Prostate gland (tissue), 2 donors: ENCODE data around the gene DNAJB4. TPM values are rescaled to one million over a fixed set of nuclear protein-coding genes. Genes with fewer than 3 reads are reported as not detected.
A peak's percentile ranks its signal among the peaks of the same experiment; 100 is the strongest.

Source experiments
- DNase-seq: peaks from one replicate; pipeline ENCODE4 v3.0.0-alpha.2; 2019; ENCODE audit warnings: low spot score
- H3K27ac ChIP-seq, 2 donors: fragments of 200-600 bp; sonication (generic); 2 replicates each; pipeline ENCODE4 v1.5.1; 2017 to 2019
- H3K27me3 ChIP-seq: fragments of 200-600 bp; sonication (generic); replicated peaks from 2 replicates; pipeline ENCODE4 v1.5.1; 2019; ENCODE audit not compliant: insufficient read depth
- H3K36me3 ChIP-seq, 2 donors: fragments of 200-600 bp; sonication (generic); 1 replicate in 1 of 2; 2 replicates in 1 of 2; pipeline versions ENCODE4 v1.5.1 to v1.8.1; 2017 to 2019
- H3K4me1 ChIP-seq: fragments of 200-600 bp; sonication (generic); replicated peaks from 2 replicates; pipeline ENCODE4 v1.5.1; 2019
- H3K4me3 ChIP-seq, 2 donors: fragments of 200-600 bp; sonication (generic); 2 replicates each; pipeline ENCODE4 v1.5.1; 2017 to 2019
- H3K9me3 ChIP-seq: fragments of 200-600 bp; sonication (generic); 2 replicates; pipeline ENCODE4 v1.5.1; 2017
- POLR2A ChIP-seq: fragments of 450-650 bp; IDR thresholded peaks from one replicate; pipeline ENCODE4 v1.6.1; 2016; ENCODE audit warnings: antibody characterized with exemption, mild to moderate bottlenecking
- POLR2AphosphoS5 ChIP-seq: sonication (generic); formaldehyde crosslinking; IDR thresholded peaks from one replicate; pipeline ENCODE4 v1.6.1; 2017; ENCODE audit warnings: antibody characterized with exemption
- WGBS: methylation state at CpG from one replicate; pipeline ENCODE4 v1.1.5; 2018; 5-methylcytosine and 5-hydroxymethylcytosine counted together
- intact Hi-C: fragments of 100-400 bp; cut with DNase I; formaldehyde crosslinking; loops from one replicate; pipeline ENCODE4 v1.14.2; 2022
- total RNA-seq, 2 donors: library from RNA; depleted of rRNA; stranded (reverse); fragments of >200 nt; gene quantifications; one replicate each; pipeline ENCODE4 v1.1.0, GENCODE V29; 2016
- TF ChIP-seq, protein P1 (sequence below), 4 experiments: fragments of 200-600 bp in 2 of 4; fragments of 450-650 bp in 2 of 4; sonication (generic) in 2 of 4; IDR thresholded peaks; 1 replicate in 3 of 4; 2 replicates in 1 of 4; pipeline ENCODE4 v1.5.1; 2016 to 2019; ENCODE audit warnings: antibody characterized with exemption in 4 of 4, mild to moderate bottlenecking in 2 of 4, moderate library complexity in 2 of 4

DNAJB4 gene
- 10 to 100 TPM; 15.8 to 22.8 TPM for total RNA-seq

DNA sequence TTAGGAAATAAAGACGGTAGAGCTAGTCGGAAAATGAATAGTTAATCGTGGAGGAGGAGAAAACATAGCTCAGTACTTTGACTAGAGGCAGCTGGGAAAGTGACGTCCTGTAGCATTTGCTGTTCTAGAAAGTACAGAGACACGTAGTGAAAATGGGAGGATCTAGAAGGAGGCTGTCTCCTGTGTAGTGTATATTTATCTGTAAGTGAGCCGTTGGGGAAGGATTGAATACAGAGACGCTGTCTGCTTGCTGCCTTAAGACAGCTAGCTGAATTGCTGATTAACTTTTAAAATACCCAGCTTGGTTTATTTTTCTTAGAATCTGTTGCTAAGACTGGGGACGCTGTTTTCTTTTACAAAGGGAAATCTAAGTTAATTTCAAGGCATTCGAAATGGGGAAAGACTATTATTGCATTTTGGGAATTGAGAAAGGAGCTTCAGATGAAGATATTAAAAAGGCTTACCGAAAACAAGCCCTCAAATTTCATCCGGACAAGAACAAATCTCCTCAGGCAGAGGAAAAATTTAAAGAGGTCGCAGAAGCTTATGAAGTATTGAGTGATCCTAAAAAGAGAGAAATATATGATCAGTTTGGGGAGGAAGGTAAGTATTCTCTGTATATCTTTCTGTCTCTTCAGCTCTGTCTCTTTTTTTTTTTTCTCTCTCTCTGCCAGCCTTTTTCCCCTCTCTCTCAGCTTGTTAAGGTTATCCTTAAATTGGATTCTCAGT is at the start of gene DNAJB4:
Gene DNAJB4 (plus strand): TSS at position 221 of the 729 bp plus-strand sequence. CDS start 172 bp downstream, at position 393.
- 18% methylated on average over 12 of the region's 12 CpGs for WGBS
- H3K4me3 ChIP-seq = peak within 1 kb of the TSS; percentile 33 to 35
- no peaks in the 10 kb centered on the region for H3K36me3 ChIP-seq
- H3K9me3 ChIP-seq = no peaks in the 10 kb centered on the region
- H3K27me3 ChIP-seq = no peaks in the 10 kb centered on the region
- TF ChIP-seq POLR2A = peak; percentile 95
- TF ChIP-seq, protein P1, sequence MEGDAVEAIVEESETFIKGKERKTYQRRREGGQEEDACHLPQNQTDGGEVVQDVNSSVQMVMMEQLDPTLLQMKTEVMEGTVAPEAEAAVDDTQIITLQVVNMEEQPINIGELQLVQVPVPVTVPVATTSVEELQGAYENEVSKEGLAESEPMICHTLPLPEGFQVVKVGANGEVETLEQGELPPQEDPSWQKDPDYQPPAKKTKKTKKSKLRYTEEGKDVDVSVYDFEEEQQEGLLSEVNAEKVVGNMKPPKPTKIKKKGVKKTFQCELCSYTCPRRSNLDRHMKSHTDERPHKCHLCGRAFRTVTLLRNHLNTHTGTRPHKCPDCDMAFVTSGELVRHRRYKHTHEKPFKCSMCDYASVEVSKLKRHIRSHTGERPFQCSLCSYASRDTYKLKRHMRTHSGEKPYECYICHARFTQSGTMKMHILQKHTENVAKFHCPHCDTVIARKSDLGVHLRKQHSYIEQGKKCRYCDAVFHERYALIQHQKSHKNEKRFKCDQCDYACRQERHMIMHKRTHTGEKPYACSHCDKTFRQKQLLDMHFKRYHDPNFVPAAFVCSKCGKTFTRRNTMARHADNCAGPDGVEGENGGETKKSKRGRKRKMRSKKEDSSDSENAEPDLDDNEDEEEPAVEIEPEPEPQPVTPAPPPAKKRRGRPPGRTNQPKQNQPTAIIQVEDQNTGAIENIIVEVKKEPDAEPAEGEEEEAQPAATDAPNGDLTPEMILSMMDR (IDR thresholded peaks at IDR 0.05) = no peak
- TF ChIP-seq POLR2AphosphoS5 = peak; percentile 98
- H3K4me1 ChIP-seq = no peaks in the 10 kb centered on the region
- peak within 1 kb of the TSS; percentile 83 to 87 for H3K27ac ChIP-seq
- DNase-seq = peak; percentile 83
- intact Hi-C loops = loop anchor here (1.0 kb wide), 1 partner anchor 26 kb away; the partner anchor contains the start of gene FUBP1

DNA sequence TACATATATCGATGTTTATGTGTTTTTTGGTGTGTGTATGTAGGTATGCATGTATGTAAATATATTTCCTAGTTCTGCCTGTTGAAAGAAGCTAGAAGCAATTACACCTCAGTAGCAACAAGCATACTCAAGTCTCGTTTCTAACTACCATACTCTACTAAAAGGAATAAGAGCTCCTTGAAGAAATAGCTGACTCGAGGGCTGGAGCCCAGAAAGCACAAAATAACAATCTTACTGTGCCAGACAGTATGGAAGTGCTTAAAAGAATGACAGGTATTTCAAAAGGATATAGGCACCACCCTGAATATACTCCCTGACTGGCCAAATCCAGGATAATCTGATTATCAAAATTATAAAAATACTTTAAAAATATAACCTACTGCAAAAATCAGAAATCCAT is 49.0 kb upstream of the DNAJB4 start:
- no peaks in the 10 kb centered on the region for H3K27me3 ChIP-seq
- H3K4me1 ChIP-seq = no peaks in the 10 kb centered on the region
- TF ChIP-seq POLR2A = no peak
- TF ChIP-seq, protein P1 (IDR thresholded peaks at IDR 0.05) = no peak
- TF ChIP-seq POLR2AphosphoS5 = no peak
- H3K4me3 ChIP-seq = no peak overlapping the region
- H3K36me3 ChIP-seq = peaks cover 0 to 10% of the 10 kb centered on the region in 2 donors
- 89% methylated on average over 3 of the region's 3 CpGs for WGBS
- DNase-seq = no peak
- no peaks in the 10 kb centered on the region for H3K9me3 ChIP-seq
- intact Hi-C loops = no loop called here
- no peak overlapping the region for H3K27ac ChIP-seq

DNA sequence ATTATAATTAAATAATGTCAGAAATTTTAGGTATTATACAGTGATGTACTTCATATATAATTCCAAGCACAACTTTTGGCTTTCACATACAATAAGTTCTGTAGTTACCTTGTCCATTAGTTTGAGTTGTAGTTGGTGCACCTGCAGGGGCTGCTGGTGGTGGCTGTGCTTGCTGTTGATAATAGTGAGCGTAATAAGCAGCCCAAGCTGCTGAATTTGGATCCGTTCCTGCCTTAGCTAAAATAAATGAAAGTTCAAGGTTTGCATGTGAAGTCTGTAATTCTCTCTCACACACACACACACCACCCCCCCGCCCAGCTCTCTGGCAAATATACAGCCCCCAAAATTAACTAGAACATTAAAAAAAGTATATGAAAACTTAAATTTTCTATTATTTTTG is 48.3 kb upstream of the DNAJB4 start:
- intact Hi-C loops = no loop called here
- WGBS = 83% methylated on average over 3 of the region's 3 CpGs
- DNase-seq = no peak
- H3K27me3 ChIP-seq = no peaks in the 10 kb centered on the region
- no peaks in the 10 kb centered on the region for H3K4me1 ChIP-seq
- peaks cover 0 to 10% of the 10 kb centered on the region in 2 donors for H3K36me3 ChIP-seq
- no peak overlapping the region for H3K27ac ChIP-seq
- TF ChIP-seq POLR2AphosphoS5 (no peak), POLR2A (no peak)
- TF ChIP-seq, protein P1 (IDR thresholded peaks at IDR 0.05) = no peak
- H3K4me3 ChIP-seq = no peak overlapping the region
- H3K9me3 ChIP-seq = no peaks in the 10 kb centered on the region

DNA sequence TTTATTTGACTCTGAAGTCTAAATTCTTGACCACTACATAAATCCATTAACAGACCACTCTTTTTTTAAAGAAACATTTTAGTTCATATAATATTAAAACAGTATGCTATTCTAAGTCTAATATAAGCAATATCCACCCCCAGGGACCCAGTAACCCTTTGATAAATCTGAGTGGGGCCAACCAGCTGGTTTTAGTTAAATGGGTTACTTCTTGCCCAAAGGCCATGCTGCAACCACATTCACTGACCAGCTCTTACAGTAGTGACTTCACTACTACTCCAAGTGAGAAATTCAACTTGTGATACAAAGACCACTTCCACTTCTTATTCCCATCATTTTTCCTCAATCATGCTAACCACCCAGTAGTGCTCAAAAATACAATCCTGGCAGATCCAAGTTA is 46.3 kb upstream of the DNAJB4 start:
- H3K9me3 ChIP-seq = no peaks in the 10 kb centered on the region
- intact Hi-C loops = no loop called here
- DNase-seq = no peak
- H3K27ac ChIP-seq = no peak overlapping the region
- TF ChIP-seq, protein P1 (IDR thresholded peaks at IDR 0.05) = no peak
- TF ChIP-seq POLR2AphosphoS5 (no peak), POLR2A (no peak)
- H3K36me3 ChIP-seq = peaks cover 0 to 10% of the 10 kb centered on the region in 2 donors
- no peaks in the 10 kb centered on the region for H3K27me3 ChIP-seq
- H3K4me1 ChIP-seq = no peaks in the 10 kb centered on the region
- no peak overlapping the region for H3K4me3 ChIP-seq

DNA sequence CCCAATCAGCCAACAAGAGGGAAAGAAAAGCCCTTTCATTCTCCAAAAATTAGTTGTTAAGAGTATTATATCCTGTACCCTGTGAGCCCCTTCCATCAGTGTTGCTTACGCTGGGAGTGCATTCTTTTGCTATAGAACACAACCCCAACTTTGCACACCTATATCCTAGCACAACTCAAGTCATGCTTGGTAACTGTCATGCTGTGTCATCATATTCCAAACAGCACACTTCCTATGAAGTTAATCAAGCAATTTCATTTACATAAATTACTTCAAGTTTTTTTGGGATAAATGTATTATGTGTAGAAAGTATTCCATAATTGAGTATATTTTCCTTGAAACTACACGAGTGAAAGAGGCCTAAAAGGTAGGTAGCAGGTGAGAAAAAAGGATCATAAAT is 45.9 kb upstream of the DNAJB4 start:
- Histone ChIP-seq H3K36me3 (peaks cover 0 to 10% of the 10 kb centered on the region in 2 donors), H3K4me3 (no peak overlapping the region), H3K9me3 (no peaks in the 10 kb centered on the region), H3K27me3 (no peaks in the 10 kb centered on the region), H3K4me1 (no peaks in the 10 kb centered on the region), H3K27ac (no peak overlapping the region)
- intact Hi-C loops = no loop called here
- DNase-seq = no peak
- 89% methylated on average over 2 of the region's 2 CpGs for WGBS
- TF ChIP-seq POLR2AphosphoS5 (no peak), POLR2A (no peak)
- TF ChIP-seq, protein P1 (IDR thresholded peaks at IDR 0.05) = no peak
